HepG2 (cell line): ENCODE measurements around the gene HENMT1. TPM values are rescaled to one million over a fixed set of nuclear protein-coding genes. Genes with fewer than 3 reads are reported as not detected.

Experiments
- ELF1 ChIP-seq: sonication (generic); formaldehyde crosslinking; IDR thresholded peaks from 2 replicates; pipeline ENCODE4 v1.4.0; 2020; ENCODE audit warnings: missing genetic modification reagents
- FOSL2 ChIP-seq: sonication (generic); formaldehyde crosslinking; IDR thresholded peaks from 2 replicates; pipeline ENCODE4 v1.4.0; 2020; ENCODE audit warnings: missing genetic modification reagents
- HIVEP1 ChIP-seq: sonication (generic); formaldehyde crosslinking; IDR thresholded peaks from 2 replicates; pipeline ENCODE4 v1.4.0; 2020; ENCODE audit warnings: mild to moderate bottlenecking, missing genetic modification reagents
- HOXA5 ChIP-seq: sonication (generic); formaldehyde crosslinking; IDR thresholded peaks from 2 replicates; pipeline ENCODE4 v1.4.0; 2020; ENCODE audit warnings: missing genetic modification reagents
- RARA ChIP-seq: IDR thresholded peaks from 2 replicates; pipeline ENCODE4 v1.6.1; 2016; ENCODE audit warnings: missing genetic modification reagents, missing compliant biosample characterization
- RBM22 ChIP-seq: fragments of 200-400 bp; formaldehyde crosslinking; optimal IDR thresholded peaks from 2 replicates; pipeline ENCODE3; 2017; ENCODE audit warnings: mild to moderate bottlenecking, low read length, moderate library complexity
- RBM39 ChIP-seq: fragments of 200-400 bp; formaldehyde crosslinking; IDR thresholded peaks from one replicate; pipeline ENCODE4 v1.6.1; 2018; ENCODE audit warnings: antibody characterized with exemption, mild to moderate bottlenecking, low read depth, low read length; ENCODE audit not compliant: poor library complexity, severe bottlenecking
- REPIN1 ChIP-seq: sonication (generic); formaldehyde crosslinking; IDR thresholded peaks from 2 replicates; pipeline ENCODE4 v1.8.0; 2022; ENCODE audit warnings: missing genetic modification reagents, low read depth, mild to moderate bottlenecking, borderline replicate concordance
- RXRB ChIP-seq: IDR thresholded peaks from 2 replicates; pipeline ENCODE4 v1.6.1; 2016; ENCODE audit warnings: borderline replicate concordance, missing genetic modification reagents, missing compliant biosample characterization
- SCMH1 ChIP-seq: sonication (generic); formaldehyde crosslinking; IDR thresholded peaks from 2 replicates; pipeline ENCODE4 v1.9.0; 2021; ENCODE audit warnings: missing genetic modification reagents, mild to moderate bottlenecking, borderline replicate concordance
- SP140L ChIP-seq: sonication (generic); formaldehyde crosslinking; IDR thresholded peaks from 2 replicates; pipeline ENCODE4 v1.4.0; 2020; ENCODE audit warnings: missing genetic modification reagents, borderline replicate concordance
- ZFP1 ChIP-seq: IDR thresholded peaks from 2 replicates; pipeline ENCODE4 v1.6.1; 2016
- ZMYM3 ChIP-seq: sonication (generic); formaldehyde crosslinking; IDR thresholded peaks from 2 replicates; pipeline ENCODE4 v1.5.1; 2020; ENCODE audit warnings: mild to moderate bottlenecking, missing genetic modification reagents
- ZNF263 ChIP-seq: sonication (generic); formaldehyde crosslinking; IDR thresholded peaks from 2 replicates; pipeline ENCODE4 v1.4.0; 2020; ENCODE audit warnings: missing genetic modification reagents
- ZNF484 ChIP-seq: sonication (generic); formaldehyde crosslinking; IDR thresholded peaks from 2 replicates; pipeline ENCODE4 v1.5.1; 2020; ENCODE audit warnings: mild to moderate bottlenecking, low read depth, missing genetic modification reagents, borderline replicate concordance
- ZNF589 ChIP-seq: sonication (generic); formaldehyde crosslinking; conservative IDR thresholded peaks from 2 replicates; pipeline ENCODE4 v1.8.0; 2022; ENCODE audit warnings: mild to moderate bottlenecking, moderate library complexity, missing genetic modification reagents
- ZNF598 ChIP-seq: sonication (generic); formaldehyde crosslinking; IDR thresholded peaks from 2 replicates; pipeline ENCODE4 v1.5.1; 2020; ENCODE audit warnings: mild to moderate bottlenecking, missing genetic modification reagents, borderline replicate concordance
- ZNF7 ChIP-seq: IDR thresholded peaks from 2 replicates; pipeline ENCODE4 v1.6.1; 2016; ENCODE audit warnings: missing biosample characterization, missing genetic modification reagents
- ZNF766 ChIP-seq: sonication (generic); formaldehyde crosslinking; IDR thresholded peaks from 2 replicates; pipeline ENCODE4 v1.5.0; 2020; ENCODE audit warnings: missing genetic modification reagents, borderline replicate concordance
- ZNF780A ChIP-seq: sonication (generic); formaldehyde crosslinking; IDR thresholded peaks from 2 replicates; pipeline ENCODE4 v1.8.0; 2022; ENCODE audit warnings: mild to moderate bottlenecking, missing genetic modification reagents, moderate library complexity
- ZSCAN25 ChIP-seq: sonication (generic); formaldehyde crosslinking; IDR thresholded peaks from 2 replicates; pipeline ENCODE4 v1.8.0; 2022; ENCODE audit warnings: mild to moderate bottlenecking, missing genetic modification reagents
- polyA plus RNA-seq, 8 experiments: library from polyadenylated mRNA; depleted of rRNA in 3 of 8; stranded (reverse) in 7 of 8; unstranded in 1 of 8; fragments of >200 nt; fragmentation: Illumina TruSeq in 4 of 8; extraction: Trizol in 4 of 8; gene quantifications; 2 replicates each; pipeline versions ENCODE4 v1.2.1 to v1.2.3, GENCODE V29; 2011 to 2016; ENCODE audit warnings: low read depth in 4 of 8, missing spikeins in 1 of 8, mixed read lengths in 1 of 8; ENCODE audit not compliant: insufficient read depth in 1 of 8
- total RNA-seq, 5 experiments: library from RNA; depleted of rRNA; stranded (reverse); fragments of >200 nt; fragmentation: Illumina TruSeq; extraction: Trizol; gene quantifications; 2 replicates each; pipeline ENCODE4 v1.2.3, GENCODE V29; 2016; ENCODE audit warnings: low read depth in 1 of 5
- TF ChIP-seq, protein P1 (sequence below): sonication (generic); formaldehyde crosslinking; IDR thresholded peaks from 2 replicates; pipeline ENCODE4 v1.4.0; 2020; ENCODE audit warnings: missing genetic modification reagents
- TF ChIP-seq, protein P2 (sequence below): sonication (generic); formaldehyde crosslinking; IDR thresholded peaks from 2 replicates; pipeline ENCODE4 v1.4.0; 2020; ENCODE audit warnings: missing genetic modification reagents, borderline replicate concordance
- TF ChIP-seq, protein P3 (sequence below): sonication (generic); formaldehyde crosslinking; IDR thresholded peaks from 2 replicates; pipeline ENCODE4 v1.5.0; 2020; ENCODE audit warnings: mild to moderate bottlenecking, missing genetic modification reagents
- TF ChIP-seq, protein P4 (sequence below): sonication (generic); formaldehyde crosslinking; IDR thresholded peaks from 2 replicates; pipeline ENCODE4 v1.4.0; 2020; ENCODE audit warnings: mild to moderate bottlenecking, low read depth, missing genetic modification reagents

HENMT1 gene
- total and polyA plus RNA-seq, 2 of the 13 experiments (the other 11 are each of a cell fraction or from before 2014, with no cell fraction given) = not detected

DNA sequence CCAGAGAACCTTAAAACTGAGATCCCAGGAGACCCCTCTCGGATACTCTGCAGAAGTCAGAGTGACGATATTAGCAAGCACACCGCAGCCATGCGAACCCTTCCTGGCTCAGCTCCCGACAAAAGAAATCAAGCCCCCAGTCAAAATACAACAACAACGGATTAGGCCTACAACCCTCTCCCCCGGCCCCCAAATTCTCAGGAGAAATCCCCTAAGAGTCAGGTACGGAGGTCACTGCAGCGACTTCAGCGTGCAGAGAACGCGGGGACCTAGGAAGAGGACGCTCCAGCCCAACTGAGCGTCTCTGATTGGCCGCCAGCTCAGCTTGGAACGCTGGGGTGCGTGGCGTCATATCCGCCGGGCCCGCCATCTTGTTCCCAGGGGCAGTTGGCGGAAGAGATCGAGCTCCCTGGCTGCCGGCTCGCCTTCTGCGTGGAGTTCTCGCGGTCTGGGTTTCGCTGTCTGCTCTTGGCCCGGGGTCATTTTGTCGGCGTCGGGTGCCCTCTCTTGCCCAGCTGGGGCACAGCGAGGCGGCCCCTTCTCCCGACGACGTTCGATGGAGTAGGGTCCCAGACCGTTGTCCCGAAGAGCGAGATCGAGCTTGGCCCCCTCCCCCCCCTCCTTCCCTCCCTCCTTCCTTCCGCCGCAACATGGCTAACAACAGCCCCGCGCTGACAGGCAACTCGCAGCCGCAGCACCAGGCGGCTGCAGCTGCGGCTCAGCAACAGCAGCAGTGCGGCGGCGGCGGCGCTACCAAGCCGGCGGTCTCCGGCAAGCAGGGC is 31.2 kb upstream of the HENMT1 start, which contains the start of gene PRPF38B (continued):
- TF ChIP-seq ZMYM3 (CRISPR knock-in tag) = peak; percentile 34; the same call in 1 of the 2 replicates
- TF ChIP-seq ZSCAN25 (CRISPR knock-in tag) = no peak; the same call in 1 of the 2 replicates
- TF ChIP-seq HOXA5 (CRISPR knock-in tag) = no peak
- 0 out of 2 replicates have a peak, but pooled peaks have one; percentile 29 for TF ChIP-seq ZFP1 (CRISPR knock-in tag)
- peak; percentile 62 for TF ChIP-seq FOSL2 (CRISPR knock-in tag)
- TF ChIP-seq, protein P1, sequence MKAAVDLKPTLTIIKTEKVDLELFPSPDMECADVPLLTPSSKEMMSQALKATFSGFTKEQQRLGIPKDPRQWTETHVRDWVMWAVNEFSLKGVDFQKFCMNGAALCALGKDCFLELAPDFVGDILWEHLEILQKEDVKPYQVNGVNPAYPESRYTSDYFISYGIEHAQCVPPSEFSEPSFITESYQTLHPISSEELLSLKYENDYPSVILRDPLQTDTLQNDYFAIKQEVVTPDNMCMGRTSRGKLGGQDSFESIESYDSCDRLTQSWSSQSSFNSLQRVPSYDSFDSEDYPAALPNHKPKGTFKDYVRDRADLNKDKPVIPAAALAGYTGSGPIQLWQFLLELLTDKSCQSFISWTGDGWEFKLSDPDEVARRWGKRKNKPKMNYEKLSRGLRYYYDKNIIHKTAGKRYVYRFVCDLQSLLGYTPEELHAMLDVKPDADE = no peak
- TF ChIP-seq REPIN1 (CRISPR knock-in tag) = peak; percentile 43; the same call in 1 of the 2 replicates
- peak; percentile 0; the same call in 1 of the 2 replicates for TF ChIP-seq RARA
- TF ChIP-seq HIVEP1 (CRISPR knock-in tag) = no peak; the same call in 1 of the 2 replicates
- TF ChIP-seq ZNF589 = 0 out of 2 replicates have a peak, but pooled peaks have one; percentile 39
- TF ChIP-seq ZNF7 (CRISPR knock-in tag) = no peak
- no peak; the same call in 1 of the 2 replicates for TF ChIP-seq ZNF598
- TF ChIP-seq RXRB (CRISPR knock-in tag) = 0 out of 2 replicates have a peak, but pooled peaks have one; percentile 12
- TF ChIP-seq ZNF780A (CRISPR knock-in tag) = no peak
- peak; percentile 87 for TF ChIP-seq ZNF766
- TF ChIP-seq, protein P2, sequence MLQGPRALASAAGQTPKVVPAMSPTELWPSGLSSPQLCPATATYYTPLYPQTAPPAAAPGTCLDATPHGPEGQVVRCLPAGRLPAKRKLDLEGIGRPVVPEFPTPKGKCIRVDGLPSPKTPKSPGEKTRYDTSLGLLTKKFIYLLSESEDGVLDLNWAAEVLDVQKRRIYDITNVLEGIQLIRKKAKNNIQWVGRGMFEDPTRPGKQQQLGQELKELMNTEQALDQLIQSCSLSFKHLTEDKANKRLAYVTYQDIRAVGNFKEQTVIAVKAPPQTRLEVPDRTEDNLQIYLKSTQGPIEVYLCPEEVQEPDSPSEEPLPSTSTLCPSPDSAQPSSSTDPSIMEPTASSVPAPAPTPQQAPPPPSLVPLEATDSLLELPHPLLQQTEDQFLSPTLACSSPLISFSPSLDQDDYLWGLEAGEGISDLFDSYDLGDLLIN (CRISPR knock-in tag) = 0 out of 2 replicates have a peak, but pooled peaks have one; percentile 71
- no peak for TF ChIP-seq SP140L (CRISPR knock-in tag)
- TF ChIP-seq RBM22 = no peak
- TF ChIP-seq, protein P3, sequence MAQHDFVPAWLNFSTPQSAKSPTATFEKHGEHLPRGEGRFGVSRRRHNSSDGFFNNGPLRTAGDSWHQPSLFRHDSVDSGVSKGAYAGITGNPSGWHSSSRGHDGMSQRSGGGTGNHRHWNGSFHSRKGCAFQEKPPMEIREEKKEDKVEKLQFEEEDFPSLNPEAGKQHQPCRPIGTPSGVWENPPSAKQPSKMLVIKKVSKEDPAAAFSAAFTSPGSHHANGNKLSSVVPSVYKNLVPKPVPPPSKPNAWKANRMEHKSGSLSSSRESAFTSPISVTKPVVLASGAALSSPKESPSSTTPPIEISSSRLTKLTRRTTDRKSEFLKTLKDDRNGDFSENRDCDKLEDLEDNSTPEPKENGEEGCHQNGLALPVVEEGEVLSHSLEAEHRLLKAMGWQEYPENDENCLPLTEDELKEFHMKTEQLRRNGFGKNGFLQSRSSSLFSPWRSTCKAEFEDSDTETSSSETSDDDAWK = no peak
- TF ChIP-seq, protein P4, sequence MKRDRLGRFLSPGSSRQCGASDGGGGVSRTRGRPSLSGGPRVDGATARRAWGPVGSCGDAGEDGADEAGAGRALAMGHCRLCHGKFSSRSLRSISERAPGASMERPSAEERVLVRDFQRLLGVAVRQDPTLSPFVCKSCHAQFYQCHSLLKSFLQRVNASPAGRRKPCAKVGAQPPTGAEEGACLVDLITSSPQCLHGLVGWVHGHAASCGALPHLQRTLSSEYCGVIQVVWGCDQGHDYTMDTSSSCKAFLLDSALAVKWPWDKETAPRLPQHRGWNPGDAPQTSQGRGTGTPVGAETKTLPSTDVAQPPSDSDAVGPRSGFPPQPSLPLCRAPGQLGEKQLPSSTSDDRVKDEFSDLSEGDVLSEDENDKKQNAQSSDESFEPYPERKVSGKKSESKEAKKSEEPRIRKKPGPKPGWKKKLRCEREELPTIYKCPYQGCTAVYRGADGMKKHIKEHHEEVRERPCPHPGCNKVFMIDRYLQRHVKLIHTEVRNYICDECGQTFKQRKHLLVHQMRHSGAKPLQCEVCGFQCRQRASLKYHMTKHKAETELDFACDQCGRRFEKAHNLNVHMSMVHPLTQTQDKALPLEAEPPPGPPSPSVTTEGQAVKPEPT (CRISPR knock-in tag) = peak; percentile 46; the same call in 1 of the 2 replicates
- peak; percentile 16; the same call in 1 of the 2 replicates for TF ChIP-seq ZNF484
- peak; percentile 85 for TF ChIP-seq ELF1
- no peak for TF ChIP-seq SCMH1
- 0 out of 2 replicates have a peak, but pooled peaks have one; percentile 24 for TF ChIP-seq ZNF263 (CRISPR knock-in tag)
- peak; percentile 84 for TF ChIP-seq RBM39
